ENCODE results near the gene NR3C1.

GRCh38 chr5:143268388-143268787 is 135.1 kb downstream of the NR3C1 start:
- TF ChIP-seq CTCF (conservative IDR thresholded peaks at IDR 0.05; ENCODE audit: low read depth, low read length) (no peak), CHD1 (IDR thresholded peaks at IDR 0.05; ENCODE audit: low read depth, low read length) (no peak), RFX5 (IDR thresholded peaks at IDR 0.05; ENCODE audit: low read depth, low read length) (no peak), USF2 (IDR thresholded peaks at IDR 0.05; ENCODE audit: low read depth, low read length) (no peak), BHLHE40 (IDR thresholded peaks at IDR 0.05; ENCODE audit: low read depth, low read length) (no peak), ELK1 (IDR thresholded peaks at IDR 0.05; ENCODE audit: borderline replicate concordance, low read depth, low read length) (no peak), MAZ (IDR thresholded peaks at IDR 0.05; ENCODE audit: borderline replicate concordance, low read depth, low read length) (no peak), MAFK (IDR thresholded peaks at IDR 0.05; ENCODE audit: low read depth, low read length) (no peak), POLR2A (IDR thresholded peaks at IDR 0.05; ENCODE audit: low read depth, low read length) (no peak), SMC3 (IDR thresholded peaks at IDR 0.05; ENCODE audit: low read depth, low read length) (no peak), RCOR1 (IDR thresholded peaks at IDR 0.05; ENCODE audit: insufficient replicate concordance, low read length) (no peak), RAD21 (IDR thresholded peaks at IDR 0.05; ENCODE audit: low read length) (no peak), FOS (IDR thresholded peaks at IDR 0.05; ENCODE audit: low read depth, low read length) (no peak), NFE2L2 (IDR thresholded peaks at IDR 0.05; ENCODE audit: low read depth, low read length) (no peak)
